GM19467 (cell line): ENCODE data around the gene TASOR2.

Source experiments
- ATAC-seq: cut with Tn5 transposase; IDR thresholded peaks from one replicate; pipeline ENCODE4 v1.9.1; 2021; ENCODE audit warnings: mild to moderate bottlenecking, moderate library complexity; ENCODE audit not compliant: unreplicated experiment

TASOR2 gene, protein sequence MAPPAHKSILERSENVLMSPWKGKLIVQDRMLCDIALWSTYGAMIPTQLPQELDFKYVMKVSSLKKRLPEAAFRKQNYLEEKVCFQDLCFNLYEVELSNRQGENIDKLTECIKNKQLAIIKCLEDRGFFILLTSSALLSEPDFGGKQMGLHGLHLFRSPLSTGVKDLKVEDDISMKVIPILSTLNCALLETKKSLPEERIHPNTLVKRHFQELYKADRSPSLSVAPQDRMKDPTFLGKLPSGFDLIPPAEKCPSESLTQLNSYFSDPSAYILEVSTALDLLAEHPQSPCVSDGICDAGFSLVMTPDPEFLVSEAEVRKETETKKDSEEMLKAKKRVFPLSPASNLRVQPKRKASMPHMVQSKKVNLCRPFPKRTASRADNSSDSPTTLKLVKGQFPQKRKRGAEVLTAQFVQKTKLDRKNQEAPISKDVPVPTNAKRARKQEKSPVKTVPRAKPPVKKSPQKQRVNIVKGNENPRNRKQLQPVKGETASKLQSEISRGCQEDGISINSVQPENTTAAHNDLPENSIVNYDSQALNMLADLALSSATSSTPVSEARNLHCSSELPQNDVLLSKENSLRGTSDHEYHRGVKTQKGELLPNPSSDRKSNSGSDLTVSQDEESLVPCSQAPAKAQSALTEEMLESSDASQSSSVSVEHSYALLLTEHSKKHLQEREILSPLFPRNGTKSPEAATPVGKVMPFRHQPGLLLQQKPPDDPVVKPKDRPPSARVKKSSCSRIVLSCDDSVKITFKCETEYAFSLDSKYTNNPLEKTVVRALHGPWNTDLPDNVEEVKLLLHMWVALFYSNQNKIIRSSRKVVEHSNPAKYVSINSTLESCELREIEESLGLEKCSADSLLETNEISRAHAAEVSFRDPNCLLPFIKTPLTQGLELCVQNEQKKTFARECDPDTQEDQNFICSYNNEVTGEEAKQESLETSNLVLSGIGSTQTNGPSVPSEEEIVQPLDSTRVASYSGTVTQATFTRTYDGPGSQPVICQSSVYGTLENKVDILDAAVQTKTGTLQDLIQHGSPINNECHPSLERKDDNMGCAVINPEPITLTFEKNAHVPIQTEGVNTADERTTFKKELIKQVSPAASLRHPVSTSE (N-terminal part only)

DNA sequence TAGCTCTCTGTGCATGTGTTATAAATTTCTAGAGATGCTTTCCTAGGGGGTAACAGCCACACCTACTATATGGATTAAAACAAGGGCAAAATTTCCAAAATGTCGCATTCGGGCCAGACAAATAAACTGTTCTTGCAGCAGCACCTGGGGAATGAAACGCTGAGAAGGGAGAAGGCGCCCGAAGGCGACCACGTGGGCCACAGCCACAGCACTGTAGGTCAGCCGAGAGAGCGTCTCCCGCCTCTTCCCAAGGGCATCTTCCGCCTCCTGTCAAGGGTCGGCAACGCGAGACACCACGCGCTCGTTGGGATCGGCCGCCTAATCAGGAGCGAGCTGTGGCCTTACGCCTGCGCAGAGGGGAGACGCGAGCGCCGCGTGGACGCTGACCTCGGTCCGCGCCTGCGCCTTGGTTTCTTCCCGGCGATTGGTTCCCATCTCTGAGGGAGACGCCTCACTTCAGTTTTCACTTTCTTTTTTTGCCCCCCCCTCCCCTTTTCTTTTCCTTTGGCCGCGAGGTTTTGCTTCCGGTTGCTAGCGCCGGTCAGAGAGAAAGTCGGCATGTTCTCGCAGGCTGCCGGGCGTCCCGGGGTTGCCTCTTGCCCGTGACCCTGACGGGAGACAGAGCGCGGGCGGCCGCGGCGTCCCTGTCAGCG lies at the start of gene TASOR2:
Gene TASOR2 (plus strand): TSS at position 521 of the 653 bp plus-strand sequence. CDS start 35,805 bp downstream, outside the sequence.
- ATAC-seq, result peak; percentile 75

DNA sequence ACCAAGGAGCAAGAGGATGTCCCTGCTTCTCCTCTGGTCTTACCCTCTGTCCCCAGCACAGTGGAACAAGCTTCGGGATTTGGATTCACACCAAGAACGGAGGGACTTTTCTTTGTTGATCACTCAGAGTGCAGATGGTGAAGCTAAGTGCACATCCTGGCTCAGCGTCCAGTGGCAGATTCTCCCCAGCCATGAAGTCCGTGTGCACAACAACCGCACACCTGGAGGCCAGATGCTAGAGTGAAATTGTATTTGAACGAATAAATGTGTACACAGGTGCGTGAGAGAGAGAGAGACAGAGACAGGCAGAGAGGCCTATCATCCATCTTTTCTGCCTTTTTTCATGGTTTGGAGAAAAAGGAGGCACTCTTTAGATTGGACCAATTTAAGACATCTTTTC lies 49.7 kb upstream of the TASOR2 start:
- ATAC-seq, result no peak

- no peak for ATAC-seq
Measured at GRCh38 chr10:5638494-5638893, 46.1 kb upstream of the TASOR2 start.

DNA sequence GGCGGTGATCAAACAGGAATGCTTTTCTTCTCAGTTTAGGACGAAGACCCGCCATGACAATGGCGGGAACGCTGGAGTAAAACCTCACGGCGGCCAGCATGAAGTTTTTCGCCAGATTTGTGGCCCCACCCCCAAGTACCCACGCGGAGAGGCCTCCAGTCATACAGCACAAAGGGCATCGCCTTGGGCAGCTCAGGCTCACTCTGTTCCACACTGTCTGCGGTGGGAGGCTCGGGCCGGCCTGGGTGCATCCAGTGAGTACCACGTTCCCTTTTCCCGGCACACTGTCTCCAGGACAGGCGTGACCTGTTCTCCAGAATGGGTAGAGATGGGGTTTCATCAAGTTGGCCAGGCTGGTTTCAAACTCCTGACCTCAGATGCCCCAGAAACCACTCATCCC lies 45.6 kb upstream of the TASOR2 start:
- ATAC-seq, result no peak

- ATAC-seq, result no peak
Measured at GRCh38 chr10:5640036-5640435, 44.6 kb upstream of the TASOR2 start.

GRCh38 chr10:5640501-5640900 lies 44.1 kb upstream of the TASOR2 start:
- ATAC-seq, result no peak

DNA sequence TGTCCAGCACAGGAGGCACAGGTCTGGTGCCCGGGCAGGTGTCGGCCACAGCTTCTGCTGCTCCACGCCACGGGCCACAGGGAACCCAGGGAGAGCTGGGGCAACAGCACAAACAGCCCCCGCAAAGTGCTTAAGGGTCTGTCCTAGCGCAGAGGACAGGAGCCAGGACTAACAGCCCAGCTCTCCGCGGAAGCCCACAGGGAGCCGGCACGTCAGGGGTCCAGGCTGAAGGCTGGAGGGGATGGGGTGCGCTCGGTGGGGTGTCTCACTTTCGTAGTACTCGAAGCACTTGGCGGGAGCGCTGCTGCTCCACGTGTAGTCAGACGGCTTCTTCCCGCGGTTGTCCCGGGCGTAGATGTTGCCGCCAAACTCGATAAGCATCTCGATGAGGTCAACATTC lies 43.1 kb upstream of the TASOR2 start:
- ATAC-seq, result no peak

DNA sequence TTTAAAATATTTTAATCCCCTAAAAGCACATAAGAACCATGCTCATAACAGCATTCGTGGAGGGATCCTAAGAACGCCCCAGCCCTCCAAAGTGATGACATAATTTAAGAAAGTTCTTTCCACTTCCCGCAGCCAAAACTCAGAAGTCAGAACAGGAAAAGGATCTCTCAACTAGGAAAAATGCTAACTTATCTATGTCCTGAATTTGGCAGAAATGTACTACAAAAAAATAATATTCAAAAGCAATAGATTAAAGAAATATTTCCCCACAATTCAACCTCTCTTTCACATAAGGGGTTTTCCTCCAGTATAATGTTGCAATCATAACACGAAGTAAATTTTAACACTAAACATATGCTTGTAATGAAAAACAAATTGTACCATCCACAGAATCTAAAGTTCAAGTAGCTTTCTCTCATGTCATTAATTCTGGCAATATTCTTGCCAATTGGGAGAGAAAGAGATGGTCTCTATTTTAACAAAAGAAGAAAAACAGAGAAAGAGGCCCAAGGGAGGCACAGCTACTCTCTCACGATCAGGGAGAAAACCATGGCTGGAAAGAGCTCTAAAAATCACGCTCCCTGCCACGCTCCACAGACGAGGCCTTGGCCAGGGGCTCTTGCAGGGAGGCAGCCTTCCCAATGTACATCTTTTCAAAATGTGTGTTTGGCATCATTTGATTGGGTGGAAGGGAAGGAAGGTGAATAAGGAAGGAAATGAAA lies 41.1 kb upstream of the TASOR2 start:
- ATAC-seq, result no peak

GRCh38 chr10:5644930-5645329 lies 39.7 kb upstream of the TASOR2 start:
- no peak for ATAC-seq

DNA sequence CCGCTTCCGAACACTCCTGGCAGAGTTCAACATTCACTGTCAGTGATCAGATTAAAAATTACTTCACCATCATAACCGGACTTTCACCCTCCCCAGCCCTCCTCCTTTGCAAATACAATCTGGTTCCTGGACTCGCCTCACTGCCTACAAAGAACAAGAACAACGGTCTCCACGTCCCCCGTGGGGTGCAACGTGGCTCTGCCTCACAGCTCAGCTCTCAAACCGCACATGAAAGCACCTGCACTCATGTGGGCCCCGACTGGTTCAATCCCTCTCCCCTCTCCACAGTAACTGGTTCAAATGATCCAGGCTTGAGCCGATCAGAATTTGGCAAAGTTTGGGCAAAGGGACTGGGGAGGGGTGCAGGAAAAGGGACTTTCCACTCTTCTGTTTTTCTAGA lies 39.3 kb upstream of the TASOR2 start:
- no peak for ATAC-seq

DNA sequence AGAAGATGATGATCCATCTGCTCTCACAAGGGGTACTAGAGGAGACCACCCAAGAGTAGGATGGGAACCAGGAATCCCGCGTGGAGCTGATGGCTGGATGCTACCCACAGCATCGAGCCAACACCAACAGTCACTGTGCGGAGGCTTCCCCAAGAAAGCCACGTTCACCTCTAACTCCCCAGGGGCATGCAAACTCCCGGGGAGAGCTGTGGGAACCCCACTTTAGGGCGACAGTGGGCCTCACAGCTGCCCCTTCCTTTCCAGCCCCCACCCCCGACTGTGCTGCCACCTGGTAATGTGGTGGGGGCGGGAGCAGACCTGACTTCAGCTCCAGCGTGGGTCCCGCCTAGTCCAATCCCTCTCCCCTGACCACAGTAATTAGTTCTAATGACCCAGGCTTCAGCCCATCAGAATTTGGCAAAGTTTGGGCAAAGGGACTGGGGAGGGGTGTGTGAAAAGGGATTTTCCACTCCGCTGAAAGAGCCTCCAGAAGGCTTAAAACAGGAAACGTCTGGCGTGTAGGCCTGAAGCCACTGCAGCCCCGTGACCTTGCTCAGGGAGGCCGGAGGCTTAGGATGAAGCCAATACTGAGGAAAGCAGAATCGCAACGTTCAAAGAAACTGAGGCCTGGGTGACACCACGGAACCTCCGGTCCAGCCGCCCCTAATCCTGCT lies 38.6 kb upstream of the TASOR2 start:
- ATAC-seq, result no peak

DNA sequence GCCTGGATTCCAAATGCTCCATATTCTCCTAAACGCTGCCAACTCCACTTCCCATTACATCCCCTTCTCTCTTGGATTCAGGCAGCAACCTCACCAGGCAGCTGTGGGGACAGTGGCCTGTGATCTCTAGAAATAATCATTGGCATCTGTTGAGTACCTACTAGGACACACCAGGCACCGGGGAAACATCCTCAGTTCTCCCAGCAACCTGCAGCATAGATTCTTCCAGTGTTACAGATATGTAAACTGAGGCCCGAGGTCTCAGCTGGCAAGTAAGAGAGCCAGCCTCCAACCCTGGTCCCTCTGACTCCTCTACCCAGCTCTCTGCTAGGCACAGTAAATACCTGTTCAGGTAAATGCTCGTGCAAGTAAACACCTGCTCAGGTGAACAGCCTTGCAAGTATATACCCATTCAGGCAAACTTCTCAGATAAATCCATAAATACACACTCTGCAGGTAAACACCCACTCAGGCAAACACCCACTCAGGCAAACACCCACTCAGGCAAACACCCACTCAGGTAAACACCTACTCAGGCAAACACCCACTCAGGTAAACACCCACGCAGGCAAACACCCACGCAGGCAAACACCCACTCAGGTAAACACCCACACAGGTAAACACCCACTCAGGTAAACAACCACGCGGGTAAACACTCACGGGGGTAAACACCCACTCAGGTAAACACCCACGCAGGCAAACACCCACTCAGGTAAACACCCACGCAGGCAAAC lies 37.0 kb upstream of the TASOR2 start:
- ATAC-seq, result no peak

DNA sequence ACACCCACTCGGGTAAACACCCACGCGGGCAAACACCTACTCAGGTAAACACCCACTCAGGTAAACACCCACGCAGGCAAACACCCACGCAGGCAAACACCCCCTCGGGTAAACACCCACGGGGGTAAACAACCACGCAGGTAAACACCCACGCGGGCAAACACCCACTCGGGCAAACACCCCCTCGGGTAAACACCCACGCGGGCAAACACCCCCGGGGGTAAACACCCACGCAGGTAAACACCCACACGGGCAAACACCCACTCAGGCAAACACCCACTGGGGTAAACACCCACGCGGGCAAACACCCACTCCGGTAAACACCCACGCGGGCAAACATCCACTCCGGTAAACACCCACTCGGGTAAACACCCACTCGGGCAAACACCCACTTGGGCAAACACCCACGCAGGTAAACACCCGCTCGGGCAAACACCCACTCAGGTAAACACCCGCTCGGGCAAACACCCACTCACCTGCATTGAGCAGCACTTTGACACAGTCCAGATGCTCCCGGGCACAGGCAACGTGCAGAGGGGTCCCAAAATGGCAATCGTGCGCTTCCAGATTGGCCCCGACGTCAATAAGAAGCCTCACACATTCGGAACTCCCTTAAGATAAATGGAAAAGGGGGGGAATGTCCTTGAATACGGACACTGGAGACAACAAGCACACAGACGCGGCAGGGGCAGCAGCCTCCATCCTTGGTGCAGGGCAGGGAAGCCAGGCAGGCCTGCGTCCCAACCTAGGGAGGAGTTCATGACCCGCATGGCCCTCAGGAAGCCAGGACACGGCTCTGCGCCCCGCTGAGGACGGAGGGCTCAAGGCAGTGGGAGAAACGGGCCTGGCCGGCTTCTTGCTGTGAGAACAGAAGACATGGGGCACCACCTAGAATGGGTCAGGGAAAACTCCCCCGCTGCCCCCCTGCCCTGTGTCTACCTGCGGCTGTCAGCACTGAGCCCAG lies 35.9 kb upstream of the TASOR2 start:
- no peak for ATAC-seq

GRCh38 chr10:5649746-5650145 lies 34.9 kb upstream of the TASOR2 start:
- ATAC-seq, result no peak

GRCh38 chr10:5650664-5651387 lies 33.8 kb upstream of the TASOR2 start:
- ATAC-seq, result no peak

DNA sequence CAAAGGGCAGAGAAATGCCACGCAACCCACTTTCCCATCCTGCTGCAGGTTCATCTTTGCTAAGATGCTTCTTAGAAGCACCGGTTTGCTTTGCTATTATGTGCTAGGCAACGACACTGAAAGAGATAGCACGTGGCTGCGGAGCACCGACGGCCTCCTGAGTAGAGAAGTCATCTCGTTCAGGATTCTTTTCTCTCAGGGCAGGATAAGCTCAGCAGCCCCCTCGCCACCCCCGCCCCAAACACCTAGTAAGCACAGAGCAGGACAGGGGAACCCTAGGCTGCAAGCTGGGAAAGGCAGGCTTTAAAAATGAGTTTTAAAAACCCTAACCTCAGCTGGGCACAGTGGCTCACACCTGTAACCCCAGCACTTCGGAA lies 33.3 kb upstream of the TASOR2 start:
- no peak for ATAC-seq

- no peak for ATAC-seq
Measured at GRCh38 chr10:5652746-5653145, 31.9 kb upstream of the TASOR2 start.
